H9 (cell line): ENCODE results near the gene ZNF714. TPM values are rescaled to one million over a fixed set of nuclear protein-coding genes. Genes with fewer than 3 reads are reported as not detected.

Source experiments
- DNase-seq: peaks from one replicate; pipeline ENCODE4 v3.0.0-alpha.2; 2017
- H2AFZ ChIP-seq: one replicate; pipeline ENCODE4 v1.6.1; 2013; ENCODE audit warnings: mild to moderate bottlenecking, low read length, control low read depth, moderate library complexity
- H2AK5ac ChIP-seq: 2 replicates; pipeline ENCODE4 v1.6.1; 2013; ENCODE audit warnings: low read length, control low read depth, mixed read lengths; ENCODE audit not compliant: insufficient read length
- H2BK120ac ChIP-seq: one replicate; pipeline ENCODE4 v1.6.1; 2013; ENCODE audit warnings: low read depth, mild to moderate bottlenecking, low read length, control low read depth, inconsistent platforms; ENCODE audit not compliant: poor library complexity, severe bottlenecking
- H2BK12ac ChIP-seq: 2 replicates; pipeline ENCODE4 v1.6.1; 2013; ENCODE audit warnings: low read length, control low read depth, mixed read lengths, low read depth; ENCODE audit not compliant: insufficient read length
- H2BK15ac ChIP-seq: 2 replicates; pipeline ENCODE4 v1.6.1; 2013; ENCODE audit warnings: low read depth, low read length, control low read depth
- H2BK20ac ChIP-seq: one replicate; pipeline ENCODE4 v1.6.1; 2013; ENCODE audit warnings: low read depth, mild to moderate bottlenecking, low read length, control low read depth, inconsistent platforms; ENCODE audit not compliant: poor library complexity, severe bottlenecking
- H2BK5ac ChIP-seq: 2 replicates; pipeline ENCODE4 v1.6.1; 2013; ENCODE audit warnings: low read length, control low read depth, mixed read lengths; ENCODE audit not compliant: insufficient read length
- H3K14ac ChIP-seq: 2 replicates; pipeline ENCODE4 v1.6.1; 2013; ENCODE audit warnings: low read length, control low read depth; ENCODE audit not compliant: insufficient read depth
- H3K18ac ChIP-seq: 2 replicates; pipeline ENCODE4 v1.6.1; 2013; ENCODE audit warnings: low read depth, mild to moderate bottlenecking, mixed read lengths, low read length, control low read depth; ENCODE audit not compliant: insufficient read length
- H3K23ac ChIP-seq: 2 replicates; pipeline ENCODE4 v1.6.1; 2013; ENCODE audit warnings: low read length, control low read depth, mixed read lengths, low read depth; ENCODE audit not compliant: insufficient read length
- H3K23me2 ChIP-seq: 2 replicates; pipeline ENCODE4 v1.6.1; 2013; ENCODE audit warnings: low read depth, mild to moderate bottlenecking, mixed read lengths, low read length, control low read depth; ENCODE audit not compliant: insufficient read length, poor library complexity, severe bottlenecking
- H3K27ac ChIP-seq: 2 replicates; pipeline ENCODE4 v1.5.1; 2013; ENCODE audit warnings: low read length, control low read depth, mixed read lengths, low read depth; ENCODE audit not compliant: insufficient read length
- H3K27me3 ChIP-seq: 2 replicates; pipeline ENCODE4 v1.6.1; 2013; ENCODE audit warnings: low read length, control low read depth, inconsistent platforms; ENCODE audit not compliant: insufficient read depth
- H3K4ac ChIP-seq: 2 replicates; pipeline ENCODE4 v1.6.1; 2013; ENCODE audit warnings: low read depth, mild to moderate bottlenecking, control low read depth, inconsistent platforms, low read length, moderate library complexity
- H3K4me1 ChIP-seq: 2 replicates; pipeline ENCODE4 v1.6.1; 2013; ENCODE audit warnings: low read length, control low read depth, inconsistent platforms; ENCODE audit not compliant: insufficient read depth
- H3K4me2 ChIP-seq: 2 replicates; pipeline ENCODE4 v1.6.1; 2013; ENCODE audit warnings: low read length, control low read depth, mixed read lengths; ENCODE audit not compliant: insufficient read length, insufficient read depth
- H3K56ac ChIP-seq: 2 replicates; pipeline ENCODE4 v1.6.1; 2013; ENCODE audit warnings: low read depth, mild to moderate bottlenecking, mixed read lengths, low read length, control low read depth; ENCODE audit not compliant: insufficient read length
- H3K79me1 ChIP-seq: 2 replicates; pipeline ENCODE4 v1.6.1; 2013; ENCODE audit warnings: low read depth, mild to moderate bottlenecking, moderate library complexity, low read length, control low read depth, inconsistent platforms; ENCODE audit not compliant: insufficient read depth, poor library complexity, severe bottlenecking
- H3K79me2 ChIP-seq: 2 replicates; pipeline ENCODE4 v1.6.1; 2013; ENCODE audit warnings: low read length, control low read depth, inconsistent platforms; ENCODE audit not compliant: insufficient read depth
- H3K9ac ChIP-seq: 2 replicates; pipeline ENCODE4 v1.6.1; 2013; ENCODE audit warnings: low read length, control low read depth, mixed read lengths; ENCODE audit not compliant: insufficient read length; ENCODE audit errors: extremely low read depth
- H3K9me3 ChIP-seq: one replicate; pipeline ENCODE4 v1.6.1; 2013; ENCODE audit warnings: low read depth, low read length, inconsistent platforms; ENCODE audit not compliant: control insufficient read depth
- H3T11ph ChIP-seq: one replicate; pipeline ENCODE4 v1.6.1; 2013; ENCODE audit warnings: mild to moderate bottlenecking, low read length, control low read depth, inconsistent platforms
- H4K20me1 ChIP-seq: one replicate; pipeline ENCODE4 v1.6.1; 2013; ENCODE audit not compliant: control insufficient read depth, insufficient read length, insufficient read depth
- H4K5ac ChIP-seq: 2 replicates; pipeline ENCODE4 v1.6.1; 2013; ENCODE audit warnings: low read depth, mild to moderate bottlenecking, mixed read lengths, low read length, control low read depth; ENCODE audit not compliant: insufficient read length
- H4K8ac ChIP-seq: replicated peaks from 2 replicates; pipeline ENCODE4 v1.6.1; 2013; ENCODE audit warnings: low read length, control low read depth, mixed read lengths, low read depth; ENCODE audit not compliant: insufficient read length
- H4K91ac ChIP-seq: 2 replicates; pipeline ENCODE4 v1.6.1; 2013; ENCODE audit warnings: low read depth, mild to moderate bottlenecking, moderate library complexity, mixed read lengths, low read length, control low read depth; ENCODE audit not compliant: insufficient read length
- H3K27ac Mint-ChIP-seq, 3 experiments: 2 replicates in 2 of 3; 3 replicates in 1 of 3; pipeline ENCODE4 v1.8.0; 2020 to 2021; ENCODE audit warnings: mixed read lengths in 3 of 3, mild to moderate bottlenecking in 1 of 3, moderate library complexity in 1 of 3
- H3K27me3 Mint-ChIP-seq: 2 replicates; pipeline ENCODE4 v1.8.0; 2021; ENCODE audit warnings: low read depth, mild to moderate bottlenecking, moderate library complexity, mixed read lengths
- H3K36me3 Mint-ChIP-seq, 3 experiments: 2 replicates in 2 of 3; 3 replicates in 1 of 3; pipeline ENCODE4 v1.8.0; 2020 to 2021; ENCODE audit warnings: low read depth in 3 of 3, mixed read lengths in 3 of 3; ENCODE audit not compliant: insufficient read depth in 1 of 3
- H3K4me1 Mint-ChIP-seq, 2 experiments: 2 replicates each; pipeline ENCODE4 v1.8.0; 2020; ENCODE audit warnings: mixed read lengths in 2 of 2
- H3K4me3 Mint-ChIP-seq, 2 experiments: 2 replicates in 1 of 2; 3 replicates in 1 of 2; pipeline ENCODE4 v1.8.0; 2020 to 2021; ENCODE audit warnings: mild to moderate bottlenecking in 2 of 2, mixed read lengths in 2 of 2, moderate library complexity in 1 of 2
- H3K9me3 Mint-ChIP-seq, 2 experiments: 2 replicates in 1 of 2; 3 replicates in 1 of 2; pipeline ENCODE4 v1.8.0; 2020; ENCODE audit warnings: mild to moderate bottlenecking in 2 of 2, mixed read lengths in 2 of 2, moderate library complexity in 1 of 2
- total RNA-seq: library from RNA; stranded (reverse); gene quantifications from 2 replicates; pipeline ENCODE4 v1.2.1, GENCODE V29; 2021
- TF ChIP-seq, protein P1 (sequence below): fragments of 200-600 bp; sonication (generic); conservative IDR thresholded peaks from 3 replicates; pipeline ENCODE4 v1.8.0; 2021; ENCODE audit warnings: antibody characterized with exemption, mild to moderate bottlenecking

The ZNF714 gene
- total RNA-seq, 1 experiment from 2014 or later: 53.9 TPM

DNA sequence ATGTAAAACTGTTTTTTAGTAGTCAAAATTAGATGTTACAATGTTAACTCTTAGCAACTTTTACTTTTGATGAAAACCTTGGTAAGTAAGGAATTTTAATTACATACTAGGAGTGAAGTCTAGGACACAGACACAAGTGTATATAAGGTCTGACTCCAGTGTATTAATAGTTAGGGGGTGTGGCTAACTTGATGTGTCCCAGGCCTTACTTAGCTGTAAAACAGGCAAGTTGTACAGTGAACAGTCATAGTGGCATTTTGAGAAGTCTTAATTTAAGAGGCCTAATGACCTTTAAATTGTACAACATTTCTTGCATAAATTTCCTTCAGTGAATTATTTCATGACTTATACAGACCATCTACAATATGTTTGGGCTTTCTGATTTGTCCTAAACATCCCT lies 66.7 kb downstream of the ZNF714 start:
- no peak overlapping the region for H3K4me2 ChIP-seq
- H3K56ac ChIP-seq: no peak overlapping the region
- H3K4me1 ChIP-seq: no peaks in the 10 kb centered on the region
- DNase-seq: no peak
- H2BK20ac ChIP-seq: no peak overlapping the region
- Mint-ChIP-seq H3K27ac (no peak overlapping the region), H3K4me1 (peaks cover 7 to 9% of the 10 kb centered on the region in 2 experiments), H3K4me3 (no peak overlapping the region), H3K27me3 (no peaks in the 10 kb centered on the region), H3K36me3 (peaks cover 99 to 100% (median 99%) of the 10 kb centered on the region in 3 experiments), H3K9me3 (peaks cover 37 to 59% of the 10 kb centered on the region in 2 experiments; a peak in 4 of 5 replicates)
- no peaks in the 10 kb centered on the region for H4K20me1 ChIP-seq
- no peak overlapping the region for H3K14ac ChIP-seq
- no peak overlapping the region for H3T11ph ChIP-seq
- H3K79me2 ChIP-seq: peaks cover 1% of the 10 kb centered on the region; the same call in 1 of the 2 replicates
- no peak overlapping the region for H2AFZ ChIP-seq
- H2AK5ac ChIP-seq: no peak overlapping the region
- no peak overlapping the region for H4K91ac ChIP-seq
- H2BK120ac ChIP-seq: no peak overlapping the region
- no peak overlapping the region for H4K8ac ChIP-seq
- H3K23ac ChIP-seq: no peak overlapping the region
- peaks cover 2% of the 10 kb centered on the region for H3K79me1 ChIP-seq
- peaks cover 16% of the 10 kb centered on the region for H3K9me3 ChIP-seq
- no peak overlapping the region for H2BK5ac ChIP-seq
- no peaks in the 10 kb centered on the region for H3K23me2 ChIP-seq
- no peak overlapping the region for H2BK15ac ChIP-seq
- H3K18ac ChIP-seq: no peak overlapping the region
- no peak overlapping the region for H4K5ac ChIP-seq
- H3K27me3 ChIP-seq: no peaks in the 10 kb centered on the region
- H3K27ac ChIP-seq: no peak overlapping the region
- H3K4ac ChIP-seq: no peak overlapping the region
- TF ChIP-seq, protein P1, sequence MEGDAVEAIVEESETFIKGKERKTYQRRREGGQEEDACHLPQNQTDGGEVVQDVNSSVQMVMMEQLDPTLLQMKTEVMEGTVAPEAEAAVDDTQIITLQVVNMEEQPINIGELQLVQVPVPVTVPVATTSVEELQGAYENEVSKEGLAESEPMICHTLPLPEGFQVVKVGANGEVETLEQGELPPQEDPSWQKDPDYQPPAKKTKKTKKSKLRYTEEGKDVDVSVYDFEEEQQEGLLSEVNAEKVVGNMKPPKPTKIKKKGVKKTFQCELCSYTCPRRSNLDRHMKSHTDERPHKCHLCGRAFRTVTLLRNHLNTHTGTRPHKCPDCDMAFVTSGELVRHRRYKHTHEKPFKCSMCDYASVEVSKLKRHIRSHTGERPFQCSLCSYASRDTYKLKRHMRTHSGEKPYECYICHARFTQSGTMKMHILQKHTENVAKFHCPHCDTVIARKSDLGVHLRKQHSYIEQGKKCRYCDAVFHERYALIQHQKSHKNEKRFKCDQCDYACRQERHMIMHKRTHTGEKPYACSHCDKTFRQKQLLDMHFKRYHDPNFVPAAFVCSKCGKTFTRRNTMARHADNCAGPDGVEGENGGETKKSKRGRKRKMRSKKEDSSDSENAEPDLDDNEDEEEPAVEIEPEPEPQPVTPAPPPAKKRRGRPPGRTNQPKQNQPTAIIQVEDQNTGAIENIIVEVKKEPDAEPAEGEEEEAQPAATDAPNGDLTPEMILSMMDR: no peak
- H3K9ac ChIP-seq: no peak overlapping the region
- no peak overlapping the region for H2BK12ac ChIP-seq
